GM12878 (cell line): Measurements from ENCODE around the gene PDE1C.

Experiments
- EP300 ChIP-seq, 2 experiments: fragments of 150-350 bp in 1 of 2; IDR thresholded peaks; 2 replicates each; pipeline ENCODE4 v1.6.1; 2011 to 2012; ENCODE audit warnings: low read depth in 2 of 2, low read length in 2 of 2, borderline replicate concordance in 1 of 2, improper control_type of control experiment in 1 of 2, inconsistent platforms in 1 of 2; ENCODE audit not compliant: control insufficient read depth in 1 of 2
- EZH2 ChIP-seq: IDR thresholded peaks from 2 replicates; pipeline ENCODE4 v1.6.1; 2012; ENCODE audit warnings: low read depth, mild to moderate bottlenecking, control low read depth, inconsistent platforms, low read length, borderline replicate concordance; ENCODE audit not compliant: control insufficient read depth
- GABPA ChIP-seq: IDR thresholded peaks from 2 replicates; pipeline ENCODE4 v1.6.1; 2014; ENCODE audit warnings: antibody characterized with exemption, low read depth, mild to moderate bottlenecking, inconsistent platforms
- POLR2A ChIP-seq: IDR thresholded peaks from 2 replicates; pipeline ENCODE4 v1.6.1; 2011; ENCODE audit warnings: low read depth, mild to moderate bottlenecking, low read length
- TF ChIP-seq, protein P1 (sequence below), 3 experiments: IDR thresholded peaks in 2 of 3; conservative IDR thresholded peaks in 1 of 3; 2 replicates each; pipeline ENCODE4 v1.5.1; 2011; ENCODE audit warnings: low read depth in 3 of 3, low read length in 3 of 3, mild to moderate bottlenecking in 3 of 3, control low read depth in 2 of 3, moderate library complexity in 2 of 3, inconsistent platforms in 1 of 3, mixed read lengths in 1 of 3; ENCODE audit not compliant: control insufficient read depth in 2 of 3, insufficient read depth in 1 of 3; ENCODE audit errors: extremely low read depth in 1 of 3
- TF ChIP-seq, protein P2 (sequence below): fragments of 450-650 bp; IDR thresholded peaks from 2 replicates; pipeline ENCODE4 v1.6.1; 2017; ENCODE audit warnings: mild to moderate bottlenecking, moderate library complexity

DNA sequence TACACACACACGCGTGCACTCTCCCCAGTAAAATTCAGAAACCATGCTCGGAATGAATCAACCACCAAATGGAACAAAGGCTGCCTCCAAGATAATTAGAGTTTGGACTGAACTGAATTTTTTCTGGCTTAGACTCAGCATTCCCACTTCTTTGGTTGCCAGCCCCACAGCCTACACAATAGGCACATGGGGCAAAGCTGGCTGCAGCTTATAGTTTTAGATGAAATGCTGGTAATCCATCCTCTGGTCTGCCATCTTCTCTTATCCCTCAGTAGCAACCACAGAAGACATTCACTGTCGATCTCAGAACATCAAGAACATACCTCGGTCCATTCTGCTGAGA, 44.2 kb downstream of the PDE1C start:
- no peak for TF ChIP-seq POLR2A
- TF ChIP-seq, protein P1, sequence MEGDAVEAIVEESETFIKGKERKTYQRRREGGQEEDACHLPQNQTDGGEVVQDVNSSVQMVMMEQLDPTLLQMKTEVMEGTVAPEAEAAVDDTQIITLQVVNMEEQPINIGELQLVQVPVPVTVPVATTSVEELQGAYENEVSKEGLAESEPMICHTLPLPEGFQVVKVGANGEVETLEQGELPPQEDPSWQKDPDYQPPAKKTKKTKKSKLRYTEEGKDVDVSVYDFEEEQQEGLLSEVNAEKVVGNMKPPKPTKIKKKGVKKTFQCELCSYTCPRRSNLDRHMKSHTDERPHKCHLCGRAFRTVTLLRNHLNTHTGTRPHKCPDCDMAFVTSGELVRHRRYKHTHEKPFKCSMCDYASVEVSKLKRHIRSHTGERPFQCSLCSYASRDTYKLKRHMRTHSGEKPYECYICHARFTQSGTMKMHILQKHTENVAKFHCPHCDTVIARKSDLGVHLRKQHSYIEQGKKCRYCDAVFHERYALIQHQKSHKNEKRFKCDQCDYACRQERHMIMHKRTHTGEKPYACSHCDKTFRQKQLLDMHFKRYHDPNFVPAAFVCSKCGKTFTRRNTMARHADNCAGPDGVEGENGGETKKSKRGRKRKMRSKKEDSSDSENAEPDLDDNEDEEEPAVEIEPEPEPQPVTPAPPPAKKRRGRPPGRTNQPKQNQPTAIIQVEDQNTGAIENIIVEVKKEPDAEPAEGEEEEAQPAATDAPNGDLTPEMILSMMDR (IDR thresholded peaks at IDR 0.05 in 2 of 3, conservative IDR thresholded peaks at IDR 0.05 in 1 of 3; ENCODE audit: control insufficient read depth in 2 of 3, extremely low read depth in 1 of 3, insufficient read depth in 1 of 3, low read depth in 3 of 3, low read length in 3 of 3): no peak
- no peak for TF ChIP-seq GABPA
- TF ChIP-seq EP300 (IDR thresholded peaks at IDR 0.05; ENCODE audit: borderline replicate concordance in 1 of 2, control insufficient read depth in 1 of 2, low read depth in 2 of 2, low read length in 2 of 2): no peak
- TF ChIP-seq, protein P2, sequence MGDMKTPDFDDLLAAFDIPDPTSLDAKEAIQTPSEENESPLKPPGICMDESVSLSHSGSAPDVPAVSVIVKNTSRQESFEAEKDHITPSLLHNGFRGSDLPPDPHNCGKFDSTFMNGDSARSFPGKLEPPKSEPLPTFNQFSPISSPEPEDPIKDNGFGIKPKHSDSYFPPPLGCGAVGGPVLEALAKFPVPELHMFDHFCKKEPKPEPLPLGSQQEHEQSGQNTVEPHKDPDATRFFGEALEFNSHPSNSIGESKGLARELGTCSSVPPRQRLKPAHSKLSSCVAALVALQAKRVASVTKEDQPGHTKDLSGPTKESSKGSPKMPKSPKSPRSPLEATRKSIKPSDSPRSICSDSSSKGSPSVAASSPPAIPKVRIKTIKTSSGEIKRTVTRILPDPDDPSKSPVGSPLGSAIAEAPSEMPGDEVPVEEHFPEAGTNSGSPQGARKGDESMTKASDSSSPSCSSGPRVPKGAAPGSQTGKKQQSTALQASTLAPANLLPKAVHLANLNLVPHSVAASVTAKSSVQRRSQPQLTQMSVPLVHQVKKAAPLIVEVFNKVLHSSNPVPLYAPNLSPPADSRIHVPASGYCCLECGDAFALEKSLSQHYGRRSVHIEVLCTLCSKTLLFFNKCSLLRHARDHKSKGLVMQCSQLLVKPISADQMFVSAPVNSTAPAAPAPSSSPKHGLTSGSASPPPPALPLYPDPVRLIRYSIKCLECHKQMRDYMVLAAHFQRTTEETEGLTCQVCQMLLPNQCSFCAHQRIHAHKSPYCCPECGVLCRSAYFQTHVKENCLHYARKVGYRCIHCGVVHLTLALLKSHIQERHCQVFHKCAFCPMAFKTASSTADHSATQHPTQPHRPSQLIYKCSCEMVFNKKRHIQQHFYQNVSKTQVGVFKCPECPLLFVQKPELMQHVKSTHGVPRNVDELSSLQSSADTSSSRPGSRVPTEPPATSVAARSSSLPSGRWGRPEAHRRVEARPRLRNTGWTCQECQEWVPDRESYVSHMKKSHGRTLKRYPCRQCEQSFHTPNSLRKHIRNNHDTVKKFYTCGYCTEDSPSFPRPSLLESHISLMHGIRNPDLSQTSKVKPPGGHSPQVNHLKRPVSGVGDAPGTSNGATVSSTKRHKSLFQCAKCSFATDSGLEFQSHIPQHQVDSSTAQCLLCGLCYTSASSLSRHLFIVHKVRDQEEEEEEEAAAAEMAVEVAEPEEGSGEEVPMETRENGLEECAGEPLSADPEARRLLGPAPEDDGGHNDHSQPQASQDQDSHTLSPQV: no peak
- no peak for TF ChIP-seq EZH2
